NCI-H510A (cell line): ENCODE data around the gene IP6K3.

Source experiments
- DNase-seq: peaks from one replicate; lab custom pipeline; 2025; lab: John Stamatoyannopoulos, UW

Gene IP6K3

DNA sequence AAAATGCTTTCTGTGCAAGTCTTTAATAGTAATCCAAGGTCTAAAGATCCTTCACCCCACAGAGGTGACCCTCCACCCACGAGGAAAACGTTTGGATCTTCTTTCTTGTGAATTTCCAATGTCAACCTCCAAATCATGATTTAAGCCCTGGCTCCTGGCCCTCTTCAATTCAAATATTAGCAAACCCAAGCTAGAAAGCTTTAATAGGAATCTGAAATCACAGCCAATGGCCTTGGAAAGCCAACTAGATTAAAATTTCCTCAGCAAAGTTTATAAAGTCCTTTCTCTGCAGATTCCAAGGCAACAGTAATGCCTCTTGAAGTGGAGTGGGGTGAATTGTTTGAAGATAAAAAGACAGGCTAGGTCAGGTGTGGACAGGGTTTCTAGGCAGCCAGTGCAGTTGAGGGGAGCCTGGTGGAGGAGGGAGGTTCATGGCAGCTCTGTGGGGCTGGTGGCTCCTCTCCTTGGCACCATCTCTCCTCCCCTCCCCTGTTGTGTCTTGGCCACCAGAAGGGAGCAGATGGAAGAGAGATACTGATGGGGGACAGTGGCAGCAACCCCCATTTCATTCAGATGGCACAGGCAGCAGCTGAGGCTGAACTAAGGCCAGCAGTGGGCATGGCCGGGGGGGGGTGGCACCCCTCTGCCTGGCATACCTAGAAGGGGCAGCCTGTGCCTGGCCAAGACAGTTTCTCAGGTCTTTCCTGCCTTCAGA is 23.2 kb downstream of the IP6K3 start:
- DNase-seq: no peak

DNA sequence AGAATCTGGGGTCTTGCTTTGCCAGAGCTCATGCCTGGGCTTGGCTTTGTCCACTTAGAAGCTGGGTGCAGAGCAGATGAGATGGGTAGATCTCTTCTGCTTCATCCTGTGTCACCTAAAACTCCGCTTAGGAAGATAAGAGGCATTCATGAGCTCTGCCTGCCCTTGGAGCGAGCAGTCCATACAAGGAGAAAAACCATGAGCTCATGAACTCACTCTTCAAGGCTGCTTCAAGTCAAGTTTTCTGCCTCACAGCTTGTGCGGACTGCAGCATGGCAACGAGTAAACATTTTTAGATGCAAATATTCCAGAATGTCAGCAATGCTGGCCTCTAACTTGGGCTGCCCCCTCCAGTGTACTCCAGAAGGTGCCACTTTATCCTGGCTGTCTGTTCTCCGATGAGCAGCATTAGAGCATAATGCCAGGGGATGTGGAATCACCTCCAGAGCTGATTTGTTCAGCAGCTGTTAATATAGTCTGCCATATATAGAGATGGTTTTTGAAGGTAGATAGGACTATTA is 24.5 kb downstream of the IP6K3 start:
- no peak for DNase-seq

DNA sequence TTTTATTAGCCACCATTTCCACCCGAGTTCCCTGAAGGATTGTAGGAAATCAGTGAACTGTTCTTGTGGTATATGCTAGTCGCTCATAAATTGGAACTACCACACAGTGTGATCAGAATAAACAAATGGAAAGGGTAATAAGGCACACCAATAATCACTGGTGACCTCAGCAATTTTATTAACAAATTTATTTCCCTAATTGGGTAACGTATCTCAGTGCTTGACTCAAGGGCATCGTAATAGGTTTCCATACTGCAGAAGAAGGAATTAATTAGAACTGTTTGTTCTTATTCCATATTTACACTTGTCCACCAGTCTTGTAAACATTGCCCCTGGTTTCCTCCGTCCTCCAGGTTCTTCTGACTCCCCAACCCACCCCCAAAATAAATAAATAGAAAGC is 25.2 kb downstream of the IP6K3 start:
- no peak for DNase-seq

DNA sequence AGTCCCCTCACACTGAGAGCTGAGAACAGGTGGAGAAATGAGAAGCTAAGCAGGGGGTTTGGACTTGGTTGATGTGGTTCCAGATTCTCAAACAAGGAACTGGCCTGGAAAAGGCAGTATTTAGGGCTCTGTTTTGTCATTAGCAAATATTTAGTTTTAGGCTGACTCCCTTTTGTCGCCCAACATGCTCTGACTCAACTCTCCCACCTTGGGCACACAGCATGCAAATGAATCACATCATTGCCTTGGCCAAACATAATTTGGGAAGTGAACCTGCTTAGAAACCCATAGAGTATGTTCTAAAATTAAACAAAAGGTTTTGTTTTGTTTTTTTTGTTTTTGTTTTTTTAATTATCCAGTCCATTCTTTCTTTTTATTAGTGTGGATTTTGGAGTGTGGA is 25.7 kb downstream of the IP6K3 start:
- no peak for DNase-seq

DNA sequence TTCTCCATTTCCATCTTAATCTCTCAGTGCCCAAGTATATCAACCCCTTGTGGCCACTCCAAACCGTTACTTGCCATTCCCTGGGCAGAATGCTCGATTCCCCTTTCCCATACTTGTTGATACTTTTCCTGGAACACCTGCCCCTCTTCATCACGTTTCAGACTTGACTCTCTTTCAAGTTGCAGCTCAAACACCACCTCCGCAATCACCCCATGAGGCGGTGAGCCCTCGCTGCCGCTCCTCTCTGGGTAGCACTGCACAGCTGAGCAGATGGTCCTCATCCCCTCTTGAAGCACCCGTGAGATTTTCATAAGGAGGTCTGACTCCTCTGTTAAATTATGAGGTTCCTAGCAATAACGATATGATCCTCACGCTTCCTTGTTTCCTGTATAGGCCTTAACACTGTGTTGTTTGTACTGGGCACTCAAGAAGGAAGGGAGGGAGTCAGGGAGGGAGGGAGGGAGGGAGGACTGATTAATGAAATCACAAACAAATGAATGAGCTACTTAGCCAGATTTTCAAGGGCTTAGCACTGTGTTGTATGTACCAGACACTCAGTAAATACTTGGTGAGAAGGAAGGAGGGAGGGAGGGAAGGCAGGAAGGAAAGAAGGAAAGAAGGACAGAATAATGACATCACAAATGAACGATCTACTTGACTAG is 27.2 kb downstream of the IP6K3 start:
- DNase-seq: peak; percentile 89

DNA sequence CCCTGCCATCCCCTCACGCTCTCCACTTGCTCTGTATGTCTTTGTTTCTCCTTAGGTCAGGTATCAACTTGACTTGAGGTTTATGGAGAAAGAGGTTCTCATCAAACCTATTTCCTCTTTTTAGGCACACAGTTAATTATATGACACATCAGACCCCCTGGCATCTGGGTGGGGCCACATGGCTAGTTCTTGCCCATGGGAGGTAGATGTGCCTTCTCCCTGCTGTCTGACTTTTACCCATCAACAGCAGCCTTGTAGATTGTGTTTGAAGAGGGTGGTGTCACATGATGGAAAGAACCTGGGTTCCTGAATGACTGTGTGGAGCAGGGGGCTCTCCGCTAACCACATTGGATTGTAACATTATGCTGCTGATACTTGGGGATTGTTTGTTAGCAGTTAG is 28.0 kb downstream of the IP6K3 start:
- DNase-seq: no peak

DNA sequence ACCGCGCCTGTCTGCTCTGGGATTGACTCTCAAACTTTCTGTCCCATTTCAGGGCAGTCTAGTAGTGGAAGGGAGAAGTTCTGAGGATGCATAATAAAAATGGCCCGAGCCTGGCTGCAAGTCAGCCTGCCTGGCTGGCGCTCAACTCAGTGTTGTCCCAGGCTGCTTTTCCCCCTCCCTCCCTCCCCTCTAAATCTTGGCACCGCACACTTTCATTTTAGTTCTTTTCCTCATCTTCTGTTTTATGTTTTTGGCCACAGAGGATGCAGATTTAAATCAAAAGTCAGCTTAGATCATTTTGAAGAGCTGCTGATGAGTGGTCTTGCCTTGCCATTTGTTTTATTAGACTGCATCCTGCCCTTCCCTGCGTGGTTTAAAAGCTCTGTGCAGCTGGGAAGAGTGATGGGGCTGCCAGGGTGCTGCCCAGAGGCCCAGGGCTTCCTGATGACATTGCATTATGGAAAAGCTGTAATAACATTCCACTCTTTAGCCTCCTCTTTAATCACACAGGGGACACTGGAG is 28.7 kb downstream of the IP6K3 start:
- DNase-seq: no peak

DNA sequence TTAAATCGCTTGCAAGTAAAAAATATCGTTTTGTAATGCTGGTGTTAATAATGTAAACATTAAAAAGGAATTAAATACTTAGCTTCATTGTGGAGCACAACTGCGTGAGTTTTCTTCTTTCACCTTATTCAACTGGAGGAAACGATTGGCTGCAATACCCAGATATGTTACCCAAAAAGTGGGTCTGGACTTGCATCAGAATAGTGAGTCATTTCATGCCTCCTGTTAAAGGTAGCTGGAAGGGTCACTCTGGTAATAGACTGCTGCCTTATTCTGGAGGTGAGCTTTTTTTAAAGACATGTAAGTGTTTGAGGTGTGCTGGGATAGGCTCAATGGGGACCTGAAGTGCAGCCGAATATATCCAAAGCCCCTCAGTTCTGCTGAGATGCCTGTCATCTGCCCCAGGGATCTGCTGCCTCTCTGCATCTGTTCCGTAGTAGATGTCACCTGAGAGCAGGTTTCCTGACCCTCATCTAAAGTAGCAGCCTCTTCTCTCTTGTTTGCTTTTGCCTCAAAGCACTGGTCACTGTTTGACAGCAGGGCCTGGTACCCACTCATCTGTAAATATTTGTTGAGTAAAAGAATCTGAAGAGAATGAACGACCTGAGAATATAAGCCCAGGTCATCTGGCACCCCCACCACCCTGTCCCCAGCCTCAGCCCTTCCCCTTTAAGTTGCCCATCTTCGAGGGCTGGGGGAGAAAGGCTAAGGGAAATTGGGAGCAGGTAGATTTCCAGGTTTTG is 29.6 kb downstream of the IP6K3 start:
- DNase-seq: peak; percentile 77

DNA sequence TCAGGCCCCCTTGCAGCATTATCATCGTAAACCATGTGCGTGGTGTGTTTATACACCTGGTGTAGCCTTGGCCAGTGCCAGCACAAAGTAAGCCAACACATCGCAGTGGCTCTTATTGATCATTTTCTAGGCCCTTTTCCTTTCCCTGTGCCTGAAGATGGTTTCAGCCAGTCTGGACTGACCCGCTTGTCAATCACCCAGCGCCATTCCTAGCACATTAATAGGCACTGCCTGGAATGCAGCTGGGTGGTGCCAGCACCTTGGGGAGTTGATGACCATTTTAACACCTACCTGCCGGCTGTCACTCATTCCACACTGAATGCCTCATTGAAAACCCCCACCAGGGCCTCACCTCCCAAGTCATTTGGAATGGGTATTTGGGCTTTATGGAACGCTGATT is 30.3 kb downstream of the IP6K3 start:
- peak; percentile 91 for DNase-seq

DNA sequence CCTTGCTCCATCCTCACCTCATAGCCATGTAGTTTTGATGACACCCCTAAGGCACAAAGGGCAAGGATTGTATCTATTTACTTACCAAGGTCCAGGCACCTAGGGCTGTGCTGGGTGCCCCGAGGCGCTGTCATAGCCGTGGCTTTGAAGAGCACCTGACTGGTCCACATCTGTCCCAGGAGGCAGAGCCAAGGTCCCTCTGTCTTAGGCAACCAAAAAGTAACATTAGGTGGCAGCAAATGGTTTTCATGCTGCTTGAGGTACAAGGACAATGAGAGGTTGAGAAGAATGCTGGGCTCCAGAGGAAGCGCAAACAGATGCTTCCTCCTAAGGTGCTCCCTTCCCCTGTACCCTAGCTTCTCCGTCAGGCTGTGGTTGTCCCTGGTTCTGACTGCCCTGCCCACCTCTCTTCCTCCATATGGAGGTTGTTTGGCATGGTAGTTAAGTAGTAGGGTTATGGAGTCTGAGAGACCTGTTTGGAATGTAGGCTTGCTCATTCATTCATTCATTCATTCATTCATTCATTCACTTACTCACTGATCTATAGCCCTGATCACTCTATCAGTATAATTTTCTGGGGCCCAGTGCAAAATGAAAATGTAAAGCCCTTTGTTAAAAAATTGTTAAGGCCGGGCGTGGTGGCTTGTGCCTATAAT is 32.2 kb downstream of the IP6K3 start:
- DNase-seq: no peak

DNA sequence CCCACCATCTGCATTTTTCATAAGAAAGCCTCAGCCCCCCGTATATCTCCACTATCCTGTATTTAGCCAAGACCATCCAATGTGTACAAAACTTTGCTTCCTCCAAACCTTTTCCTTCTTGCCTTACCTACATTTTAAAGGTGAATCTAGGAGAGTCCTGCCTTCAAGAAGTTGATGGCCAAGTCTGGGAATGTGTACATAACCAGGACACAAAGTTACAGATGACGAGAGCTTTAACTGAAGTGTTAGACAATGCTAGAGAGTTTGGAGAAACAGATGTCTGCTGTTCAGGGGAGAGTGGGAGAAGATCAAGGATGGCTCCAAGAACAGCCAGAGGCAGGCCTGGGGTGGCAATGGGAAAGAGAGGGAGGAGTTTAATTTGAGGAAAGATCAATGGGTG is 32.9 kb downstream of the IP6K3 start:
- DNase-seq: no peak

DNA sequence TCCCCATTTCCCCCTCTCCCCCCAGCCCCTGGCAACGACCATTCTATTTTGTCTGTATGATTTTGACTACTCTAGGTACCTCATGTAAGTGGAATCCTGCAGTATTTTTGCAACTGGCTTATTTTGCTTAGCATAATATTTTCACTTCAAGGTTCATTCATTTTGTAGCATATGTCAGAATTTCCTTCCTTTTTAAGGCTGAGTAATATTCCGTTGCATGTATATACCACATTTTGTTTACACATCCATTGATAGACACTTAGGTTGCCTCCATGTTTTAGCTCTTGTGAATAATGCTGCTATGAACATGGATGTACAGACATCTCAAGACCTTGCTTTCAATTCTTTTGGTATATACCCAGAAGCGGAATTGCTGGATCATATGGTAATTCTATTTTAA is 33.8 kb downstream of the IP6K3 start:
- no peak for DNase-seq

DNA sequence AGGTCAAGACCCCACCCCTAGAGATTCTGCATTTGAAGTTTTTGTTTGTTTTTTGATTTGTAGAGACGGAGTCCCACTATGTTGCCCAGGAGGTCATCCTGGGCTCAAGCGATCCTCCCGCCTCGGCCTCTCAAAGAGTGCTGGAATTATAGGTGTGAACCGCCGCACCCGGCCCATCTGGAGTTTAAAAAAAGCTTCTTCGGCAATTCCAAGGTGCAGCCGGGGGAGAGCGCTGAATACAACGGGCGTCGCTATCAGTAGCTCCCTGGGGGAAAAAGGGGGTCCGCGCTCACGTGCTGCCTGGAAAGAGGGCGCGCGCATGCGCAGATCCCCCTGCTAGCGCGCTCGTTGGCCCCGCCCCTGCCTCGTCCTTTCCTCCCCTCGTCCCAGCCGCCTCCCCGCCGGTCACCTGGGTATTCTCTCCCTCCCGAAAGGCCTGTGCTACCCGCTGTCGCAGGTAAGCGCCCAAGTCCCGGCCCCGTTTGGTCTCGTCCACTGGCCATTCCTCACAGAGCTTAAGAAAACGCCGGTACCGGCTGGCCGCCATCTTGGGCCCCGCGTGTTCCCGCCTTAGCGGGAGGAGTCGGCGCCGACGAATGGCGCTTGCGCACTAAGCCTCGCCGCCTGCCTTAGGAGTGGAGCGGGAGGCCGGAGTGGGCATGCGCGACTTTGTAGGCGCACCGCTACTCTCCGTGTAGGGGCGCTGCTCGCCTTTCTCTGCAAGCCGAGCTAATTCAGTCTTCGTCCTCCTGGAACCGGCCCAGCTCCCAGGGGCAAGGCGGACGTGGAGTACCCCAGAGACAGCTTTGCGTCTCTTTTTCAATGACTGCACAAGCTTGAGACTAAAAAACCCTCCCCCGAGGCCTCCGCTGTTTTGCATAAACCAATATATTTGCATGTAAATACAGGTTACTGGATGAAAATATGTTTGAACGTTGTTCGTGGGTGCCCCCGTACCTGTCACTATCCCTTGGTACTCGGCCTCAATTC is 35.3 kb downstream of the IP6K3 start, which contains the start of gene UQCC2:
Gene UQCC2, minus strand, starts transcription at position 561 of the 990 bp plus-strand sequence. Its CDS starts 14 bp downstream, at position 547.
- peak; percentile 97 for DNase-seq

DNA sequence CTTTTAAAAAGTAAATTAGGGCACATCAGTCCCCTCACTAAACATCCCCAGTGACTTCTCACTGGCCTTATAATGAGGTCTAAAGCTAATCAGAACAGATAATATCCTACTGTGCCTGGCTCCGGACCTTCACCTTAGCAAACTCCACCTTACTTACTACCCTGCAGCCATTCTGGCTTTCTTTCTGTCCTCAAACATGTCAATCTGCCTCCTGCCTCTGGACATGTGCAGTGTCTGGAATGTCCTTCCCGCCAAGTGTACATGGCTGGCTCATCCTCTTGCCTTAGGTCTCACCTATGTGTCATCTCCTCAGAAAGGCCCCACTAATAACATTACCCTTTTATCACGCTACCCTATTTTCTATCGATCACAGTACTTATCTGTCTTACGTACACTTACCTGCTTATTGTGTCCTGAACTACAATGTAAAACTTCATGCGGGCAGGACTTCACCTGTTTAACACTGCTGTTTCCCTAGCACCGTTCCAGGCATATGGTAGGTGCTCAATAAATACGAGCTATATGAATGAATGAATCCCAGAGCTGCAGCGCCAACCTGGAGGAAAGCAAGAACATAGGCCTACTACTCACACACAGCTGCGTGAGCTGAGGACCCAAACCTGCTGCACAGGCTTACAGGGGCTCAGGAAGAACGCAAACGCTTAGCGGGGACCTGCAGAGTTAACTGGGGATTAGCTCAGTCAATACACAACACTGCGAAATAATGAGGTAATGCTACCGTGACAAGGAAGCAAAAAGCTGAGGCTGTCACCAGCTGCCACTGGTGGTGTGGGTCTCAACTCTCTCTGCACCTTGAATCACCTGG is 36.2 kb downstream of the IP6K3 start:
- DNase-seq: no peak

DNA sequence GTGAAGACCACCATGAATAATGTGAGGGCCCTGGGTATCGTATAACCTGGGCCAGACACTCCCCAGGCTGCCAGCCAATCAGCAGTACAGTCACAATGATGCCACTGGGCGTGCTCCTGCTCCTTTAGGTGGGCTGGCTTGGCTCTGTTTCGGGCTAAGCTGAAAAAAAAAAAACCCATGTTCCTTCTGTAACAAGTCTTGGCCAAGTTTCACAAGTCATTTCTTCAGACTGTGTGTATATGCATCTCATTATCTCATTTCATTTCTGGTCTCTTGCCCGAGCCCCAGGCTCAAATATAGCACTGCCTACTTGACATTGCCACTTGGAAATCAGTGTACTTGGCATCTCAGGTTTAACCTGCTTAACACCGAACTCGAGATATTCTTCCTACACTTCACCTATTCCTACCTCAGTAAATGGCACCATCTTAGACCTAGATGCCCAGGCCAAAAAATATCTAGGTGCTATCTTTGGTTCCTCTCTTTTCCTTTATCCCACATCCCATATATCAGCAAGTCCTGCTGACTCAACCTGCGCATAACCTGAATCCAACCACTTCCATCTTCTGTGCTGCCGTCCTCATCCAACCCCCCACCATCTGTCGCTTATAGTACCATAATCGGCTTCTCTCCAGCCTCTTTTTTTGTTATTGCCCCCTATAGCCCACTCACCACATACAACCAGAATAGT is 37.0 kb downstream of the IP6K3 start:
- DNase-seq: no peak

DNA sequence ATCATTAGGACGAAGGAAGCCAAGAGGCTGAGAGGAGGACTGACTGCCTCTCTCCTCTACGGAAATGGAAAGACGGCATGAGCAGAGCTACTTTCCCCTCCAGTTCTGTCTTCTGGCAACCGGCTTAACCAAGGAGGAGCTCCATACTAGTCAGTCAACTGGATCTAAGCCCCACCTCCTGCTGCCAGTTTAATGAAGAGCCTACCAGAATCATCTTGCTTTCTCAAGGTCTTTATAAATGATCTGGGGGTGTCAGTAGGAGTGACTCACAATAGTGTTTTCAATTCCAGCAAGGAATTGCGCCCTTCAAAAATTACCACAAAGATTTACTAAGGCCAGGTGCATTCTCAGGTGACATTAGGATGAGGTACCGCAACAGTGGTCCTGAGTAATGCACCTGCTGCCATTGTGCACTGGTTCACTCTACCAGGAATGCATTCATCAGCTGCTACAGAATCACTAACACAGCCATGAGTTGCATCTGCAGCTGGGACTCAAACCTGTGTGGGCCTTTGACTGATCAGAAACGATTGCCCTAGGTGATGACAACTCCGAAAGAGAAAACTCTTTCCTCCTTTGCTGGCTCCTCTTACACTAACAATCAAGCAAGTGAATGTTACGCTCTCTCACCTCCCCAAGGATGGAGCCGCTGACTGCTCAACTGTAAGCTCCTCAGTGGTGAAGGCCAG is 38.0 kb downstream of the IP6K3 start:
- no peak for DNase-seq

DNA sequence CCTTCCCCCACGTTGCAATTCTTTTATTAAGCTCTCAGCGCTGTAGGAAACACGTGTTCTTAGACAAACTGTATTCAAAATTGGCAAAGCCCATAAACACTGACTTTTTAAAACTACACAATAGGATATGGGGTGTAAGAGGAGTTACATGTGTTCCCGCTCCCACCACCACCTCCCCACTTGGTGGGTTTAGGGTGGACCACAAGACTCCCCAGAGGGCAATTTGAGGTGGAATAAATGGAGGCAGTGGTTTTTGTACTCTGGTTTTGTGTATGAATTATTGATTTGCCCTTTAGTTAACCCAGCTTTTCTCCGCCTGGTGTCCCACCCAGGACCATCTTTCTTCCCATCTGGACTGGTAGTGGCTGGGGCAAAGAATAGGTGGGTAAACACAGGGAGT is 38.9 kb downstream of the IP6K3 start:
- DNase-seq: no peak

DNA sequence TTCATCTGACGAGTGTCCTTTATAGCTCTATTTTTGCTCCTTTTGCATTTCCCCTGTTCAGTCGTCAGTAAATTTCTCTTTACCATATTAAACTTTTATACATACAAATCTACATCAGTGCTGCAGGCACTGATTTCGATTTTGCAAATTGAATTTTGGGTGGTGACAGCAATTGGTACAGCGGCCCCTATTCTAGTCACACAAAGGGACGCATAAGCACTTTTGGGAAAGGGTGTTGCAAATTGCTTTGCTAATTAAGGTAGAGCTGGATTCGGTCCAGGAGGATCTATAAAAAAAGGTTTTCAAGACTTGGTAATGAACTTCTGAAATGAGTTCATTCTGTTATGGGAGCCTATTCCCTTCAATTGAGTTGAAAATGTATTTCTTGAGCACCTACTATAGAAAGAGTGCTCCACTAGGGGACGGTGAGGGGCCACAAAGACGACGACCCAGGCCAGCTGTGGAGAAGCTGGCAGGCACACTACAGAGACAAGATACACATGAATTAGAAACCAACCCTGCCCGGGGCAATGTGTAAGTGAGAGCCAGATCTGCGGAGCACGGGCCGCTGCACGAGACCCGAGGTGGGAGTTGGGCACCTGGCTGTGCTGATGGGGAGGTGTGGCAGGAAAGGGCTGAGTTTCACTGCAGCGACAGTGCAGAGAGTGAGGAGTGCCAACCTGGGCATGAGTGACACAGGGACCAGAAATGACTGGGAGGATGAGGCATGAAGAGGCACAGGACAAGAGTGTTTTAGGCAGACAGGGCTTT is 40.6 kb downstream of the IP6K3 start:
- no peak for DNase-seq
